Prostate gland (tissue), 2 donors: ENCODE results near the gene BCL2L14.

ENCODE experiments used
- POLR2A ChIP-seq: fragments of 450-650 bp; IDR thresholded peaks from one replicate; pipeline ENCODE4 v1.6.1; 2016; ENCODE audit warnings: antibody characterized with exemption, mild to moderate bottlenecking
- POLR2AphosphoS5 ChIP-seq: sonication (generic); formaldehyde crosslinking; IDR thresholded peaks from one replicate; pipeline ENCODE4 v1.6.1; 2017; ENCODE audit warnings: antibody characterized with exemption
- TF ChIP-seq, protein P1 (sequence below), 4 experiments: fragments of 200-600 bp in 2 of 4; fragments of 450-650 bp in 2 of 4; sonication (generic) in 2 of 4; IDR thresholded peaks; 1 replicate in 3 of 4; 2 replicates in 1 of 4; pipeline ENCODE4 v1.5.1; 2016 to 2019; ENCODE audit warnings: antibody characterized with exemption in 4 of 4, mild to moderate bottlenecking in 2 of 4, moderate library complexity in 2 of 4

DNA sequence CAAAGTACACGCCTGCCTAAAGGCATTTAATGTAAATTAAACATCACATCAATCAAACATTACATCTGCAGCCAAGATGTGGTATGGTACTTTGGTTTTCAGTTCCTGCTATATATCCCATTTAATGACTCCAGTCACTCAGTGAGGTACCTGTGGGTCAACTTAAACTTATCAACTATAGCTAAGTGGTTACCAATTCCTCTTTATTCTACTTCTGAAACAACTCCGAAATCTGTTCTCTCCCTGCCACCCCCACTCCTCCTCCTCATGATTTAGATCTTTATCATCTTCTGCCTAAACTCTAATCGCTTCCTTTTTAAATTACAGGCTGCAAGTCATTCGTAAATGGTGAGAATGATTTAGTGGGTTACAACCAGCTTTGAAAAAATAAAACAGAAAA lies 57.9 kb downstream of the BCL2L14 start:
- TF ChIP-seq, protein P1, sequence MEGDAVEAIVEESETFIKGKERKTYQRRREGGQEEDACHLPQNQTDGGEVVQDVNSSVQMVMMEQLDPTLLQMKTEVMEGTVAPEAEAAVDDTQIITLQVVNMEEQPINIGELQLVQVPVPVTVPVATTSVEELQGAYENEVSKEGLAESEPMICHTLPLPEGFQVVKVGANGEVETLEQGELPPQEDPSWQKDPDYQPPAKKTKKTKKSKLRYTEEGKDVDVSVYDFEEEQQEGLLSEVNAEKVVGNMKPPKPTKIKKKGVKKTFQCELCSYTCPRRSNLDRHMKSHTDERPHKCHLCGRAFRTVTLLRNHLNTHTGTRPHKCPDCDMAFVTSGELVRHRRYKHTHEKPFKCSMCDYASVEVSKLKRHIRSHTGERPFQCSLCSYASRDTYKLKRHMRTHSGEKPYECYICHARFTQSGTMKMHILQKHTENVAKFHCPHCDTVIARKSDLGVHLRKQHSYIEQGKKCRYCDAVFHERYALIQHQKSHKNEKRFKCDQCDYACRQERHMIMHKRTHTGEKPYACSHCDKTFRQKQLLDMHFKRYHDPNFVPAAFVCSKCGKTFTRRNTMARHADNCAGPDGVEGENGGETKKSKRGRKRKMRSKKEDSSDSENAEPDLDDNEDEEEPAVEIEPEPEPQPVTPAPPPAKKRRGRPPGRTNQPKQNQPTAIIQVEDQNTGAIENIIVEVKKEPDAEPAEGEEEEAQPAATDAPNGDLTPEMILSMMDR (IDR thresholded peaks at IDR 0.05): no peak
- TF ChIP-seq POLR2A (no peak), POLR2AphosphoS5 (no peak)
